ENCODE data around the gene MT2A. TPM values are rescaled to one million over a fixed set of nuclear protein-coding genes. Genes with fewer than 3 reads are reported as not detected.
A peak's percentile ranks its signal among the peaks of the same experiment; 100 is the strongest.

The MT2A gene
- total and polyA plus RNA-seq, 10 of the 15 experiments (the other 5 are each of a cell fraction or from before 2014, with no cell fraction given) = 7.3 to 271 (median 53.5) TPM

DNA sequence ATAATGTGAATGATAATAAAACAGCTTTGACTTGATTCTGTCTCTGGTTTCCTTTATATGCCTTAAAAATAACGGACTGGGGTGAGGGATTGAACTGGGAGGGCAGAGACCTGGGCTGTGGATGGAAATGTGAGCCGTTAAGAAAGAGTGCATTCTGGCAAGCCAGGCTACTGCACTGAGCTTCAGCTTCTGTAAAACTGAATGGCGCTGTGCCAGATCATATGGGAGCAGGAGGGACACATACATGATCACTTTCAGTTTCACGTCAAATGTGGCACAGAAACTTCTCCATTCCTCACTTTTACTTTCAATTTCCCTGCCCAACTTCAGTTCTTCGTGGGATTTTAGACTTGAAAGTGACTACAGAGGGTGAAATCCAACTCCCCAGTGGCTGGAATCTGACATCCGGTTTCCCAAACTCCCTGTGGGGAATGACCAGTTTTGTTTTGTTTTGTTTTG lies 1.1 kb downstream of the MT2A start:
- intact Hi-C loops (cut with micrococcal nuclease; ENCODE audit: unreplicated experiment) (loop anchor here (1.0 kb wide), 1 partner anchor 73 kb away; the partner anchor contains the start of gene MT1X), in situ Hi-C loops (cut with MboI) (no loop called here)
- FAIRE-seq = peak; percentile 78
- ChIA-PET RAD21 (ENCODE audit: unreplicated experiment) (interaction anchor here (1.3 to 4.6 kb wide), 6 partner anchors 15 to 91 kb away, joined by 3 to 23 read pairs (median 5); partner anchors contain the start of gene MT1E), POLR2A (interaction anchor here (1.2 to 1.7 kb wide), 4 partner anchors 16 to 73 kb away, joined by 3 to 6 read pairs (median 4); partner anchors contain the start of genes MT1E and MT1X), CTCF (interaction anchor here (1.0 to 10.0 kb wide), 5 partner anchors 9 to 92 kb away, joined by 4 to 77 read pairs (median 5); no protein-coding TSS in a partner anchor), SMC1A (ENCODE audit: uncharacterized antibody, unreplicated experiment) (interaction anchor here (1.0 to 4.6 kb wide), 4 partner anchors 9 to 92 kb away, joined by 3 to 27 read pairs (median 8); no protein-coding TSS in a partner anchor)
- H3K27ac ChIP-seq (ENCODE audit: control insufficient read depth, insufficient read depth) = peak overlapping the region; percentile 50; the same call in 1 of the 2 replicates
- 2% methylated on average over 6 of the region's 6 CpGs for WGBS (ENCODE audit: insufficient coverage, insufficient replicate concordance, low lambda C conversion rate, missing lambda C conversion rate)
- DNase-seq (ENCODE audit: low read depth, low spot score) = peak; percentile 87
- peak; percentile 66 for ATAC-seq
- no peak overlapping the region for H3K9ac ChIP-seq (ENCODE audit: control insufficient read depth, insufficient read depth, low read length)
- H3K9me3 ChIP-seq (replicated peaks; ENCODE audit: control insufficient read depth, insufficient read depth, low read length) = no peaks in the 10 kb centered on the region
- BruUV-seq (replicated peaks) = no TSS peak
- H3K4me2 ChIP-seq (ENCODE audit: control insufficient read depth, insufficient read depth) = peak overlapping the region; percentile 82
- H3K4me1 ChIP-seq (ENCODE audit: control insufficient read depth, insufficient read depth, low read length) = peaks cover 25% of the 10 kb centered on the region
- H3K27me3 ChIP-seq (replicated peaks in 1 of 2; ENCODE audit: control insufficient read depth in 2 of 2, insufficient read depth in 2 of 2, low read length in 1 of 2) = no peaks in the 10 kb centered on the region; a peak in 1 of 4 replicates
- no peaks in the 10 kb centered on the region for H3K36me3 ChIP-seq (ENCODE audit: control insufficient read depth in 2 of 2, insufficient read depth in 2 of 2, low read length in 1 of 2)
- H4K20me1 ChIP-seq (ENCODE audit: control insufficient read depth, insufficient read depth) = no peaks in the 10 kb centered on the region
- H3K4me3 ChIP-seq = peak overlapping the region; percentile 70
- H3K79me2 ChIP-seq (ENCODE audit: control insufficient read depth, insufficient read depth, low read length) = no peaks in the 10 kb centered on the region
- H2AFZ ChIP-seq (ENCODE audit: control insufficient read depth, low read depth, low read length) = no peak overlapping the region
- TF ChIP-seq PAX5 (IDR thresholded peaks at IDR 0.05; ENCODE audit: borderline replicate concordance, low read depth, low read length) (peak; percentile 62; the same call in 1 of the 2 replicates), HDGF (IDR thresholded peaks at IDR 0.05) (no peak), JUND (IDR thresholded peaks at IDR 0.05; ENCODE audit: low read depth, low read length) (no peak), IRF4 (IDR thresholded peaks at IDR 0.05; ENCODE audit: low read depth, low read length) (peak; percentile 92), MXI1 (IDR thresholded peaks at IDR 0.05; ENCODE audit: low read depth, low read length) (0 out of 2 replicates have a peak, but pooled peaks have one; percentile 50), CREB1 (IDR thresholded peaks at IDR 0.05; ENCODE audit: low read depth) (peak; percentile 58), GATAD2B (conservative IDR thresholded peaks at IDR 0.05; ENCODE audit: low read depth) (peak; percentile 50; the same call in 1 of the 2 replicates), BRCA1 (IDR thresholded peaks at IDR 0.05; ENCODE audit: low read depth, low read length) (no peak), ZNF24 (IDR thresholded peaks at IDR 0.05) (peak; percentile 86), IKZF2 (IDR thresholded peaks at IDR 0.05) (peak; percentile 99), STAT3 (IDR thresholded peaks at IDR 0.05; ENCODE audit: low read depth, low read length) (no peak), JUNB (IDR thresholded peaks at IDR 0.05) (peak; percentile 20; the same call in 1 of the 2 replicates), SMAD1 (IDR thresholded peaks at IDR 0.05; ENCODE audit: low read depth, partially characterized antibody) (peak; percentile 96), RUNX3 (IDR thresholded peaks at IDR 0.05; ENCODE audit: low read length) (peak; percentile 41; the same call in 1 of the 2 replicates), NFIC (IDR thresholded peaks at IDR 0.05; ENCODE audit: low read depth, low read length) (peak; percentile 65; the same call in 1 of the 2 replicates), NBN (IDR thresholded peaks at IDR 0.05) (peak; percentile 24; the same call in 1 of the 2 replicates)
- TF ChIP-seq, protein P1, sequence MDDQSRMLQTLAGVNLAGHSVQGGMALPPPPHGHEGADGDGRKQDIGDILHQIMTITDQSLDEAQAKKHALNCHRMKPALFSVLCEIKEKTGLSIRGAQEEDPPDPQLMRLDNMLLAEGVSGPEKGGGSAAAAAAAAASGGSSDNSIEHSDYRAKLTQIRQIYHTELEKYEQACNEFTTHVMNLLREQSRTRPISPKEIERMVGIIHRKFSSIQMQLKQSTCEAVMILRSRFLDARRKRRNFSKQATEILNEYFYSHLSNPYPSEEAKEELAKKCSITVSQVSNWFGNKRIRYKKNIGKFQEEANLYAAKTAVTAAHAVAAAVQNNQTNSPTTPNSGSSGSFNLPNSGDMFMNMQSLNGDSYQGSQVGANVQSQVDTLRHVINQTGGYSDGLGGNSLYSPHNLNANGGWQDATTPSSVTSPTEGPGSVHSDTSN (IDR thresholded peaks at IDR 0.05; ENCODE audit: insufficient replicate concordance, low read depth, low read length) = no peak
- TF ChIP-seq, protein P2, sequence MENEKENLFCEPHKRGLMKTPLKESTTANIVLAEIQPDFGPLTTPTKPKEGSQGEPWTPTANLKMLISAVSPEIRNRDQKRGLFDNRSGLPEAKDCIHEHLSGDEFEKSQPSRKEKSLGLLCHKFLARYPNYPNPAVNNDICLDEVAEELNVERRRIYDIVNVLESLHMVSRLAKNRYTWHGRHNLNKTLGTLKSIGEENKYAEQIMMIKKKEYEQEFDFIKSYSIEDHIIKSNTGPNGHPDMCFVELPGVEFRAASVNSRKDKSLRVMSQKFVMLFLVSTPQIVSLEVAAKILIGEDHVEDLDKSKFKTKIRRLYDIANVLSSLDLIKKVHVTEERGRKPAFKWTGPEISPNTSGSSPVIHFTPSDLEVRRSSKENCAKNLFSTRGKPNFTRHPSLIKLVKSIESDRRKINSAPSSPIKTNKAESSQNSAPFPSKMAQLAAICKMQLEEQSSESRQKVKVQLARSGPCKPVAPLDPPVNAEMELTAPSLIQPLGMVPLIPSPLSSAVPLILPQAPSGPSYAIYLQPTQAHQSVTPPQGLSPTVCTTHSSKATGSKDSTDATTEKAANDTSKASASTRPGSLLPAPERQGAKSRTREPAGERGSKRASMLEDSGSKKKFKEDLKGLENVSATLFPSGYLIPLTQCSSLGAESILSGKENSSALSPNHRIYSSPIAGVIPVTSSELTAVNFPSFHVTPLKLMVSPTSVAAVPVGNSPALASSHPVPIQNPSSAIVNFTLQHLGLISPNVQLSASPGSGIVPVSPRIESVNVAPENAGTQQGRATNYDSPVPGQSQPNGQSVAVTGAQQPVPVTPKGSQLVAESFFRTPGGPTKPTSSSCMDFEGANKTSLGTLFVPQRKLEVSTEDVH (IDR thresholded peaks at IDR 0.05; ENCODE audit: low read depth, partially characterized antibody) = peak; percentile 21
- TF ChIP-seq, protein P3, sequence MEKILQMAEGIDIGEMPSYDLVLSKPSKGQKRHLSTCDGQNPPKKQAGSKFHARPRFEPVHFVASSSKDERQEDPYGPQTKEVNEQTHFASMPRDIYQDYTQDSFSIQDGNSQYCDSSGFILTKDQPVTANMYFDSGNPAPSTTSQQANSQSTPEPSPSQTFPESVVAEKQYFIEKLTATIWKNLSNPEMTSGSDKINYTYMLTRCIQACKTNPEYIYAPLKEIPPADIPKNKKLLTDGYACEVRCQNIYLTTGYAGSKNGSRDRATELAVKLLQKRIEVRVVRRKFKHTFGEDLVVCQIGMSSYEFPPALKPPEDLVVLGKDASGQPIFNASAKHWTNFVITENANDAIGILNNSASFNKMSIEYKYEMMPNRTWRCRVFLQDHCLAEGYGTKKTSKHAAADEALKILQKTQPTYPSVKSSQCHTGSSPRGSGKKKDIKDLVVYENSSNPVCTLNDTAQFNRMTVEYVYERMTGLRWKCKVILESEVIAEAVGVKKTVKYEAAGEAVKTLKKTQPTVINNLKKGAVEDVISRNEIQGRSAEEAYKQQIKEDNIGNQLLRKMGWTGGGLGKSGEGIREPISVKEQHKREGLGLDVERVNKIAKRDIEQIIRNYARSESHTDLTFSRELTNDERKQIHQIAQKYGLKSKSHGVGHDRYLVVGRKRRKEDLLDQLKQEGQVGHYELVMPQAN (conservative IDR thresholded peaks at IDR 0.05) = no peak

All from GM12878 (cell line).